GM21423 (cell line): ENCODE data around the gene ELMOD3.
"Not testable (repeated sequence)": the region's sequence is repeated elsewhere in the genome, so short reads cannot be mapped to it uniquely, and the experiment has no call there.

Experiments used
- ATAC-seq: cut with Tn5 transposase; IDR thresholded peaks from one replicate; pipeline ENCODE4 v1.9.1; 2021; ENCODE audit warnings: mild to moderate bottlenecking, moderate library complexity; ENCODE audit not compliant: unreplicated experiment

The ELMOD3 gene

GRCh38 chr2:85400541-85401463, 46.2 kb downstream of the ELMOD3 start:
- no peak for ATAC-seq

DNA sequence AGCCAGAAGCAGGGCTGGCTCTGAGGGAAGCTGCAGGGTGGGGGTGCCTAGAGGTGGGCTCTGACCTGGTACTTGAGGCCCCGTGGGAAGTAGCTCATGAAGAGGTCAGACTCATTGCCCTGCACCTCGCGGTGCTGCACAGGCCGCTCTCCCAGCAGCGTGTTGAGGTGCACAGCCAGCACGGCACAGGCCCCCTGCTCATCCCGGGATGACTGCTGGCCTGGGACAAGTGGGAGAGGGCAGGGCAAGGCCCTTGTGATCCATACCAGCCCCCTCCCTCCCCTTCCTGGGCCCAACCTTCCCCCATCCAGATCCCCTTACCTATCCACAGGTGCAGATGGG, 46.9 kb downstream of the ELMOD3 start:
- ATAC-seq, result no peak

- no peak for ATAC-seq
Measured at GRCh38 chr2:85401844-85402243, 47.3 kb downstream of the ELMOD3 start.

DNA sequence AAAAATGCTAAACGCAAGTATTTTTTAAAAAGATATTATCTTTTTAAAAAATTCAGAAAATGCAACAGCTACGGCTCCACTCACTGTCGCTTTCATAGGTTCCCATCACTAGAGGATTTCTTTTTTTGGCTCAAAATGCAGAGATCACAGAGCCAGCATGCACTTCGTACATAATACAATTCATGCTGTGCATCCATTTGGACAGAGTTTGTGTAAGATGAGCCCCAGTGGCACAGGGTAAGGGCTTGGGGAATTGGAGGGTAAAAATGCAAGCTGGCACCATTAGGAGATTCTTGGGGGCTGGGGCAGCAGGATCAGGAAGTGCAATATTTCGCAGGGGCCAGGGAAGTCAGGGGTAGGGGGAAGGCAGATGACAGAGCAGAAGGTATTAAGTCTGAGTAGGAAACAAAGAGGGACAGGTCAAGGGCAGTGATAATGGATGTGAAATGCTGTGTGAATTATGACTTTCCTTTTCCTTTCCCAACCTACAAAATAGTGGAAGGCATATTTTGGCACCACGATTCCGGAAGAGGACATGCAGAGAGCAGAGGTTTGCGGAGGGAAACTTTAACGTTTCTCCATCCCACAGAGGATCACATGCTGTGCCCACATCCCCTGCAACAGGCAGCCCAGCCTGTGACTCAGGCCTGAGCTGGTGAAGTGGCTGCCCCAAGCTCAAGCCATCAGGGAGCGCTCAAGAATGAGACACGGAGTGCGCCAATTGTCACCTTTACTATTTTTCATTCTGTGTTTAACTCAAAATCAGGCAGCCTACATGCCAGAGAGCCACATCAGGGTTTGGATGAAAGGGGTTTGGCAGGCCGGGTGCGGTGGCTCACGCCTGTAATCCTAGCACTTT, 50.9 kb downstream of the ELMOD3 start:
- ATAC-seq, result no peak

DNA sequence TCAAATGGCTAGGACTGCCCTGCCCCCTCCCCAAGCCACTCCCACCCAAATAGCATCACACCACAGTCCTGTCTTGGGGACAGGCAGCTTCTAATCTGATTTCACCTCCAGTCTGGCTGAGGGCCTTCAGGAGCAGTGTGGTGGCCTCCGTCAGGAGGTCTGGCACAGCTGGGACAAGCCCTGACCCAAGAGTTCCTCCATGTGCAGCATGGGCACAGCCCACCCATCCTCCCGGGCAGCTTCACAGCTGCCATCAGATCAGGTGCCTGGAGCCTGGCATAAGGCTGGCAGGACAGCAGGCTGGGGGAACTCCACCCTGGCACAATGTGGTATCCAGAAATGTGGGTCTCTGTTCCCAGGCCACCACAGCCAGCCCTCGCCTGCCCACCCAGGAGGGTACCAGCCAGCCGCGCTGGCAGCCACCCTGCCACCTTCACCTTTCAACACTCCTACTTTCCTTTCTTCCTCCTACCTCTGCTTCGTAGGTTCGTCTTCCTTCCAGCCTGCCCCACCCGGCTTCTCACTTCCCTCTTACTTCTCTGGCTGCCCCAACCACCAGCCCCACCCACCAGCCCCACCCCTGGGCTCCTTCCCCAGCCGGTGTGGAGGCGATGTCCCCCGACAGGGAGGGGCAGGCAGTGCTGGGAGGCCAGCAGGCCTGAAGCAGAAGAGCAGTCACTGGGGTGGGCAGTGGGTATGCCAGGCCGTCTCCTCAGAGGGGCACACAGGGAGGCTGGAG, 55.4 kb downstream of the ELMOD3 start, which contains the start of gene CAPG:
TSS of gene CAPG (minus strand) at position 522 of the 739 bp plus-strand sequence. CDS start 8,221 bp downstream, outside the sequence.
- peak; percentile 63 for ATAC-seq

DNA sequence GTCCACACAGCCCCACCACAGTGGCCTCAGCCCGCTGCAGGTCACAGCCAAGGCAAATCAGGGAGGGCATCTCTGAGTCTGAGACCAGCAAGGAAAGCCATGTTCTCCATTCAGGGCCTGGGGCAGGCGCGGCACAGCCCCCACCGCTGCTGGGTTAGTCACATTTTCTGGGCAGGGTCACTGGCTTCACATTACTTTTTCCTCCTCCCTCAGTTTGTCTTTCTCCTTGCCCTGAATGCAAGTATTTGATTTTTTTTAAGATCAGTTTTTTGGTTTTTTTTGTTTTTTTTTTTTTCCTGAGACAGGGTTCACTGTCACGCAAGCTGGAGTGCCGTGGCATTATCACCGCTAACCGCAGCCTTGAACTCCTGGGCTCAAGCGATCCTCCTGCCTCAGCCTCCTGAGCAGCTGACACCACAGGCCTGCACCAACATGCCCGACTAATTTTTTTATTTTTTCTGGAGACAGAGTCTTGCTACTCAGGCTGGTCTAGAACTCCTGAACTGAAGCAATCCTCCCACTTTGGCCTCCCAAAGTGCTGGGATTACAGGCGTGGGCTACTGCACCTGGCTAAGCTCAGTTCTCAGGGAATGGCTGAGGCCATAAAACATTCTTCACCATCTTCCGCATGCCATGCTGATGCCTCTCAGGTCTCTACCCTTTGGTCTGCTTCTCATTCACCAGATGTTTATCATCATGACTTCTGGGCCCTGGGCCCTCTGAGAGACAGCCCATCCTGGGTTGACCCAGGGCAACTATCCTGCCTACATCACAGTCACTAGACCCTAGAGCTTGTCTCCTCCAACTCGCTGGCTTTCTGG, 56.2 kb downstream of the ELMOD3 start:
- no peak for ATAC-seq

DNA sequence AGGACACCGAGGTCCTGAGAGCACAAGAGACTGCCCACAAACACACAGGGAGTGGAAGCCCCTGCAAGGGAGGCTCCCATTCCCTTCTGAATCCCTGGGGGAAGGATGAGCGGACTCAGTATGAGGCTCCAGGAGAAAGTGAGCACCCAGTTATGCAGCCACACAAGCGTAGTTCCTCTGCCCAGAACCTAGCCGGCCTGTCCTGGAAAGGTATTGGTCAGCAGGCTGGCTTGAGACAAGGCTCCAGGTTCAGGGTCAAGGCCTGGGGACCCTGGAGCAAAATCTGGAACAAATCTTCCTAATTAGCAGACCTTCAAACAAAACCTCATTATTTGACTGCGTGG, 56.8 kb downstream of the ELMOD3 start:
- ATAC-seq, result no peak

DNA sequence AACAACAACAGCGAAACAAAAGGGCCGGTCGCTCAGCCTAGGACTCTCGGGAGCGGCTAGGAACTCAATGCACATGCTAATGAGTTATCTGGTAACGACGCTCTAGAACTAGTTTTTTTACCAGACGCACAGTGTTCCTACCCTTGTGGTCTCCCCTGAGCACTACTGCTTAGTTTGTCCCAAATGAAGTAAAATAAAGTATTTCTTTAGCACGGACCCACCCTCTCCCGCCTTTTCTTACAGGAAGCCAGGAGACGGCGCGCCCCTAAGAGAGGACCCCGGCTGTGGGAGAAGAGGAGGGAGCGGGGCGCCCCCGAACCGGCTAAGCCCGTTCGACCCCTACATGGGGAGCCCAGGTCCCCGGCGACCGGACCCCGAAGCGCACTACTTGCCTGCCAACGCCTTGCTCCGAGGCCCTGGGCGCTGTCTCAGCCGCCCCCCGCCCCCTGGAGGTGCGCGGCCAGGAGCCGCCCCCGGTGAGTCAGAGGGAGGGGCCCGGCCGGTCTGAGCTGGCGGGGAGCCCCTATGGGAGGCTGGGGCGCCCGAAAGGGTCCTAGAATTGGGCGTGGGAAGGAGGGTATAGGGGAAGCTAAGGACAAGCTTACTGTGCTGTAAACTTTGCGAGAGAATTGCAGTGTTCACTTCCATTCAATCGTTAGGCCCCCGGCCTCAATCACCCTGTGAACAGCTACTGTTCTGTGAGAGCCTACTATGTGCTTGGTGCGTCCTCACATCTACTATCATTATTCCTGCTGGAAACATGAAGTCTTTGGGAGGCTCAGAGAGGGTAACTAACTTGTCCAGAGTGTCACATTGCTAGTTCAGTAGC, 59.2 kb downstream of the ELMOD3 start:
- ATAC-seq, result no peak

DNA sequence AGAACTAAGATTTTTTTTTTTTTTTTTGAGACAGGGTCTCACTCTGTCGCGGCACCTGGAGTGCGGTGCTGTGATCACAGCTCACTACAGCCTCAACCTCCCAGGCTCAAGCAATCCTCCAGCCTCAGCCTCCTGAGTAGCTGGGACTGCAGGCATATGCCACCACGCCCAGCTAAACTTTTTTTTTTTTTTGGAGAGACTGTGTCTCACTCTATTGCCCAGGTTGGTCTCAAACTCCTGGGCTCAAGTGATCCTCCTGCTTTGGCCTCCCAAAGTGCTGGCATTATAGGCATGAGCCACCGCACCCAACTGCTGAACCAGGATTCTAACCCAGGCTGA, 59.8 kb downstream of the ELMOD3 start:
- ATAC-seq, result not testable (repeated sequence)

- ATAC-seq, result no peak
Measured at GRCh38 chr2:85414761-85415553, 60.4 kb downstream of the ELMOD3 start.

DNA sequence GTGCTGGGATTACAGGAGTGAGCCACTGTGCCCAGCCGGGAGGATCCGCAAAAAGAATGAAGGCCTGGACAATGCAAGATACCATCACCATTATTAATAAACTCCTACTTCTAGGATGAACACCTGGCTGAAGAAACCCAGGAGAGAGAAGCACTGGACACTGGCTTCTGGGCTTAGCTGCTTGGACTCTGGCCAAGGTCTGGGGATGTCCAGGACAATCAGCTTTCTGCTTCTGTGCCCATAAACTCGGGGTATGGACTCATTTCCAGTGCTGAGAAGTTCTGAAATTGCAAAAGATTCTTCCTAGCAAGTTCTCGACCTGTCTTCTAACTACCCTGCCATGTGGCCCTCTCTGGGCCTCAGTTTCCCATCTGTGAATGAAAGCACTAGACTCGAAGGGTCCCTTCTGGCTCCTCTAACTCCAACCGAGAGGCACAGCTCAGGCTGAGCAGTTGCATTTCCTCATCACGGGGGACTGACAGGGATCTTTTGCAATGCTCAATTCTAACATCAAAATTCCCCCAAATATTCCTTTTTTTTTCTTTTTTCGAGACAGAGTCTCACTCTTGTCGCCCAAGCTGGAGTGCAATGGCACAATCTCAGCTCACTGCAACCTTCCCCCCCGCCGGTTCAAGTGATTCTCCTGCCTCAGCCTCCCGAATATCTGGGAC, 61.5 kb downstream of the ELMOD3 start:
- no peak for ATAC-seq

DNA sequence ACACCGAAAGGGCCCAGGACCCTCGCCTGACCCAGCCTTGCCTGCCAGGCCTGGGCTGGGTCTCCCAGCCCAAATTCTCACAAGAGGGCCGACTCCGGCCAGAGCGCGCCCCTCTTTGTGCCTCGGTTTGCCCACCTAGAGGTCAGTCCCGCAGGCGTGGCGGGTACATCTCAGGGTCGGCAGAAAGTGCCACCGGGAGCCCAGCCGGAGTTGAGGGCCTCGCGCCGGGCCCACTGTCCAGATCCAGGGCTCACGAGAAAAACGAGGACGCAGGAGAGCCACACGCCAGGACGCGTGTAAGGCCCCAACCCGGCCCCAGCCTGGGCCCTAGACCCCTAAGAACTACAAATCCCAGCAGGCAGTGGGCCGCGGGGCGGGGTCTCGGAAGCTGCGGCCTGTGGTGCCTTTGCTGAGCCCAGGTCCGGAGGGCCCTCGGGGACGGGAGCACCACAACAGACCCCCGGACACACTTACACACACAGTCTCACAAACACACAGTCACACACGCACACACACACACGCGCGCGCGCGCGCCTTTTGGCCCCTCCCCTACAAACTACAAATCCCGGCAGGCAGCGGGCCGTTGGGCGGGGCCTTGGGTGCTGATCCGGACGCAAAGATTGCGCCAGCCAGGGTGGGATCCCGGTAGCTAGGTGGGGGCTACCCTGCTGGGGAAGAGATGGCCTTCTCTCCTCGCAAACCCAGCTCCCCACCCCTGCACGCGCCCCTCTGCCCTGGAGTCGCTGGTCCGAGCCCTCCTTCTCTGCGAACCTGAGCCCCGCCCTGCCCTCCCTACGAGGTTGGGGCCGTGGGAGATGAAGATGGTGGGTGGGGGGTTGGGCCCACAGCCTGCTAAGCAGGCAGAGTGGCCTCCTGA, 63.8 kb downstream of the ELMOD3 start, which contains the start of gene SH2D6:
TSS of gene SH2D6 (plus strand) at position 583 of the 877 bp plus-strand sequence. CDS start 10,752 bp downstream, outside the sequence.
- peak; percentile 81 for ATAC-seq

DNA sequence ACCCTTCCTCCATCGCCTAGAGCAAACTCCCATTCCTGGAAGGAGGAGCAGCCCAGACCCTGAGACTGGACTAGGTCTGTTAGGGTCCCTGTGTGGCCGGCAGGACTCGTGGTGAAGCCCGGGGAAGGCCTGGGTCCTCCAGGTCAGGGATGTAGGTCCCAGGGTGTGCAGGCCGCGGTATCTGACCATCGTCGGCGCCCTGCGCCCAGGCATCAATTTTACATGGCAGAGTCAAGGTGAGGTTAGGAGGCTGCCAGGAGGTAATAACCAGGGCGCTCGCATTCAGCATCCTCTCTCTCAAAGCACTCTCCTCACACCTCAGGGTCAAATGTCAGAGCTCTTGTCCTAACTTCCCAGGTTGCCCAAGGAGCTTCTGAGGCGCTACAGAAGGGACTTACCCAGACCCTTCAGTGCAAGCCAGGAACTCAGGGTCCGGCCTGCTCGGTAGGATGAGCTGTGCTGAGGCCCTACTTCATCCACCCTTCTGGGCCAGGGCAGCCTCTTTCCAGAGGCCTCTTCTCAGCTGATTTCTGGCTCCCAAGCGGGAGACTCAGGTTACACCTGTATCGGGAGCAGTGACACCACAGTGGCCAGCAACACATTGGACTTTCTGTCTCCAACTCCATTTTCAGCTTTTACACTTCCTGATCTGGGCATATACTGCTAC, 64.6 kb downstream of the ELMOD3 start:
- ATAC-seq, result no peak

- peak; percentile 52 for ATAC-seq
Measured at GRCh38 chr2:85420536-85421259, 66.1 kb downstream of the ELMOD3 start.

GRCh38 chr2:85421260-85422071, 66.9 kb downstream of the ELMOD3 start:
- ATAC-seq, result no peak
